HFF-Myc (cell line): ENCODE results near the gene SSBP3.

Experiments used
- DNase-seq: peaks from one replicate; pipeline ENCODE4 v3.0.0-alpha.2; 2011; ENCODE audit warnings: low read depth; ENCODE audit errors: extremely low read depth
- H3K4me3 ChIP-seq: replicated peaks from 2 replicates; pipeline ENCODE4 v1.5.1; 2011; ENCODE audit warnings: low read depth, mild to moderate bottlenecking, control low read depth, low read length
- CTCF ChIP-seq: IDR thresholded peaks from 2 replicates; pipeline ENCODE4 v1.5.1; 2012; ENCODE audit warnings: mild to moderate bottlenecking, low read depth, low read length, control low read depth; ENCODE audit errors: missing control alignments

SSBP3 gene

GRCh38 chr1:54280651-54281050 is 125.5 kb downstream of the SSBP3 start:
- TF ChIP-seq CTCF = no peak
- H3K4me3 ChIP-seq = no peak overlapping the region
- DNase-seq = no peak

GRCh38 chr1:54279457-54279856 is 126.7 kb downstream of the SSBP3 start:
- no peak for TF ChIP-seq CTCF
- no peak for DNase-seq
- H3K4me3 ChIP-seq = no peak overlapping the region

- TF ChIP-seq CTCF = no peak
- no peak for DNase-seq
- no peak overlapping the region for H3K4me3 ChIP-seq
Measured at GRCh38 chr1:54278941-54279422, 127.2 kb downstream of the SSBP3 start.

GRCh38 chr1:54277451-54278341 is 128.5 kb downstream of the SSBP3 start:
- no peak for TF ChIP-seq CTCF
- no peak for DNase-seq
- no peak overlapping the region for H3K4me3 ChIP-seq

GRCh38 chr1:54276617-54277450 is 129.4 kb downstream of the SSBP3 start:
- no peak for TF ChIP-seq CTCF
- no peak overlapping the region for H3K4me3 ChIP-seq
- no peak for DNase-seq

DNA sequence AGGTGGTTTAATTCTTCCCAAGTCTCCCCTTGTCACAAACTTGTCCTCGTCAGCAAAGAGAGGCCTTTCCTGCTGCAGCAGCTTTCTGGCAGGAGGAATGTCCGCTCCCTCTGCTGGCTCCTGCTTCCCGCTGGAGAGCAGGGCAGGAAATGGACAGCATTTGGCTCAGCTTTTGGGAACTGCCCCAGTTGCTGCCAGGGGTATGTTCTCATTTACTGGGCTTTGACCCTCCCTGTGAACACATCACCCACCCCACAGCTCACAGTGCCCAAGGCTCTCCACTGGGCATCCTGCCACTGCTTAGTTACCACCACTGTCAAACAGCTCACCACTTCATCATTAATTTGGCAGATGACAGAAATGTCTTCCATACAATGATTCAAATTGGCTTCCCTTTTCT is 130.8 kb downstream of the SSBP3 start:
- H3K4me3 ChIP-seq = no peak overlapping the region
- no peak for DNase-seq
- no peak for TF ChIP-seq CTCF
